Activated effector memory CD4-positive, alpha-beta T cell treated with Interleukin-2 at 50 U/mL for 16 hours (primary cell): ENCODE results near the gene KCNN2.

Experiments
- DNase-seq: peaks from one replicate; pipeline ENCODE4 v3.0.0-alpha.2; 2020

Gene KCNN2

GRCh38 chr5:114362977-114363761 is 1.3 kb downstream of the KCNN2 start:
- DNase-seq, result no peak

DNA sequence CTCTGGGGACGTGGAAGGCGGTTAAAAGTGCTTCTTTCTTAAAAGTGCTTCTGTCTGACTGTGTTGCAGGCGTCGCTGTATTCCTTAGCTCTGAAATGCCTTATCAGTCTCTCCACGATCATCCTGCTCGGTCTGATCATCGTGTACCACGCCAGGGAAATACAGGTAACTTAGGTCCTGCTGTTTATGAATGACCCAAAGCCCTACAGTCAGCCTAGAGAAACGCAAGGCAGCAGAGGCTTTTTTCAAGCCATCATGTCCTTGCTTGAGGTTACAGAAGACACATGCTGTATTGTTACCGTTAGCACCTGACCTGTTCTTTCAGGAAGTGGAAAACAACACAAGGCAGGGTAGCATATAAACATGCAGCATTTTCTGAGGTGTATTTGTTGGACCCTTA is 2.0 kb downstream of the KCNN2 start:
- DNase-seq, result no peak

- no peak for DNase-seq
Observed at GRCh38 chr5:114367029-114367428, 5.2 kb downstream of the KCNN2 start.

DNA sequence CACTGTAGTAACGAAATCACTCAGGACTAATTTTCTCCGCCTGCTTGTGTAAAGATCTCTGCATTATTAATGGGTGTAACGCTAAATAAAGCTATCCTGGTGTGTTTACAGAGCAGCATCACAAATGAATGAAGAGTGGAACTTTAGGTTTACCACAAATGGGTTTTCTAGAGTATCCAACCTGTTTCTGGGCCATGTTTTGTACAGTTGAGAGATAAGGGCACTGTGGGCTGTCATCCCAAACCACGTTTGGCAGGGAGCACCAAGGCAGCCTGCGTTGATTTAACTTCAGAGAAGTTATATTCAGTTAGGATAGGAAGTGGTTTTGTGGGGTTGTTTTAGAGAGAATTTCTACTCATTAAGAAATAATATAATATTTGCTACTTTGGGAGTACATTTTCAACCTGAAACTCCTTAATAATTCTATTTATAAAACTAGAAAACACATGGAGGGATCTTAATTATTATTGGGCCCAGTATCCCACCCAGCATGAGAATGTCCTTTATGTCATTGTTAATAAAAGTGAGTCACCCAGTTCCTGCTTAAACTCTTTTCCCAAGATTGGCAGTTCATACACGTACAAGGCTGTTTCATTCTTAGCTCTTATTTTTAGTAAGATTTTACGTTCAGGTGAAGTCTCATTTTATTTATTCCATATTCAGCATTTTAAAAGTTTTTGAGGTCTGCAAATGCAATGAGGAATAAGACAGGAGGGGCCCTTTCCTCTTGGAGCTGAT is 8.0 kb downstream of the KCNN2 start:
- no peak for DNase-seq

DNA sequence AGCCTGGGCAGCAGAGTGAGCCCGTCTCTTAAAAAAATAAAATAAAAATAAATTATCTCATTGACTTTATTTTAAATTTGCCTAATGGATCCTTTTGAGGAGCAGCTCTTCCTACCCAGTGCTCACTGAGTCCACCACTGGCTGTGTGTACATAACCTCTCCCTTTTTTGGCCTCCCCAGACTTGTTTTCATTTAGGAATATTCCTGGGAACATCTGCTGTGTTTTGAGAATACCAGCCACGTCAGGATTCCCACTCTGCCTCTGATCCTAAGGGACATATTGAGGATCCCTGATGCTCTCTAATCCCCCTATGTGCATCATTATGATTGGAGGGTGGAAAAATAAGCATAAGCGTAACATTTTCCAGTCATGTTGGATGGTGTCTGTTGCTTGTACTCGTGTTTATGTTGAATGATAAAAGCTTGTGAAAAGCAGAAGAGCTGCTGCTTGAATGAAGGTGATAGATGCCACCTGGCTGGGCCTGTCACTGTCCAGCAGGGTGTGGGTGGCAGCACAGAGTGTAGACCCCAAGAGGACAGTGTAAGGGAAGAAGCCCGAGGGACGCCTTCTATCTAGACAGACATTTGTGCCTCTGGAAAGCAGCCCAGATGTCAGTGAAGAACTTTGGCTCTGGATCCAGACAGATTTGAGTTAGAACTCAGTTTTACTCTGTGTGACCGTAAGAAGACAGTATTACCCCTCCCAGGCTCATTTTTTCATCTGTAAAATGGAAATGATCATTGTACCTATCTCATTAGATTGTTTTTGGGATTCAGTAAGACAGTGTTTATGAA is 15.4 kb downstream of the KCNN2 start:
- DNase-seq, result no peak

GRCh38 chr5:114377946-114378345 is 16.1 kb downstream of the KCNN2 start:
- DNase-seq, result no peak

- no peak for DNase-seq
Observed at GRCh38 chr5:114380721-114381120, 18.9 kb downstream of the KCNN2 start.

DNA sequence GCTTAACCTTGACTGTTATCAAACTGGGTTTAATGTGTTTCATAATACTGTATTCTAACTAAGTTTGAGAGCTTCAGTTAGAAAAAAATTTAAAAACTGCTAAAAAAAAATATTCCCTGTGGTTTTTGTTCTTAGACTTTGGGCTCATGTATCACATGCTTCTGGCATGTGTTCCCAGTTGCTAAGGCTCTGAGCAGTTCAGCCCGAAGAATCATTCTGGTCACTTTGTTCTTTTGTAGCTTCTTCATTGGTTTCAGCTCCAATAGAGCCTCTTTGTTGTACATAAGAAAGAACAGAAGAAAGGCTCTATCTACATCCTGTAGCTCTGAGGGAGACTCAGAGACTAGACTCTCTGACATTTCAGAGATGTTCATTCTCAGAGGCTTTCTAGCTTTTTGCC is 25.6 kb downstream of the KCNN2 start:
- no peak for DNase-seq

- no peak for DNase-seq
Observed at GRCh38 chr5:114390431-114390830, 28.6 kb downstream of the KCNN2 start.

DNA sequence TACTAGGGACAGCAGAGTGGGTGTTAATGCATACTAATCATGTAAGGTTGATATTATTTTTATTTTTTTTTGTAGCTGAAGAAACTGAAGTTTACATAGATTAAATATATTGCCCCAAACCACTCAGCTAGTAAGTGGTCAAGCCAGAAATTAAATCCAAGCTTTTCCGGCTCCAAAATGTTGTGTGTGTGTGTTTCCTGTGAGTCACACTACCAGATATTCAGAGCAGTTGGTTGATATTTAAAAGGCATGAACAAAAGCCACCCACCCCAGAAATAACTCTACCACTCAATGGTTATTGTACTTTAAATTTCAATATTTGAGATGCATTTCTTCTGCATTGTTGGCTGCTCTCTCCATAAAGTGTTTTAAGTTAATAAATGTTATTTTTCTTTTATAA is 29.5 kb downstream of the KCNN2 start:
- DNase-seq, result no peak

- no peak for DNase-seq
Observed at GRCh38 chr5:114393159-114393558, 31.3 kb downstream of the KCNN2 start.

DNA sequence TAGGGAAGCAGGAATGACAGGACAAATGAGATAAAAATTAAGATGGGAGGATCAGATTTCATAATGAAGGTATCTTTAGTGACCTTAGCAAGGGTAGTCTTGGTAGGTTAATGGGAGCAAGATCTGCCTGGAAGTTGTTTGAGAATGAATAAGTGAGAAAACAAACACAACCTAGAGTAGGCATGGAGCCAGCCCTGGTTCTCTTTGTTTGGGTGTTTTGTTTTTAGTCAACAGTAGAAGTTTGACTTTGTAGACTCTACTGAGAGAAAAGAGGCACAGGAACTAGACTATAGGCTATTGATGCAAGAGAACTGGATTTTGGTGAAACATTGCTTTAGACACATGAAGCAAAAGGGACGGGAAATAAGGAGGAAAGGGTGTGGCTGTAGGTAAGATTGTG is 40.3 kb downstream of the KCNN2 start:
- no peak for DNase-seq

DNA sequence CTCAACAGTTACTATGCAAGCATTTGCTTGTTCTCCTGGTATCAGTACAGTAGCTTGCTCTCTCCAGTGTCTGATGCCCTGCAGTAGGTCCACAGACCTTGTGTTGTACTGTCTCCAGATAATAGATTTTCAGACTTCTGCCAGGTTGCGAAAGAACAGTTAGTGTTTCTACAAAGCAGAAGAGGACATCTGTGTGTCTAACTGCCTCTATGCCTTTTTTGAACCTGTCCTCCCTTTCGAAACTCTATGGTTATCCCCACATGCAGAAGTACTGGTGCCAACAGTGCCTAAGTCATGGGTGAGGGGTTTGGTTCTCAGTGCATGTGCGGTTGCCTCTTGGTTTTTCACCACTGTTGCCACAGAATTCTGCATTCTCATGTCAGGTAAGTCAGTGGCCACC is 45.9 kb downstream of the KCNN2 start:
- DNase-seq, result no peak

DNA sequence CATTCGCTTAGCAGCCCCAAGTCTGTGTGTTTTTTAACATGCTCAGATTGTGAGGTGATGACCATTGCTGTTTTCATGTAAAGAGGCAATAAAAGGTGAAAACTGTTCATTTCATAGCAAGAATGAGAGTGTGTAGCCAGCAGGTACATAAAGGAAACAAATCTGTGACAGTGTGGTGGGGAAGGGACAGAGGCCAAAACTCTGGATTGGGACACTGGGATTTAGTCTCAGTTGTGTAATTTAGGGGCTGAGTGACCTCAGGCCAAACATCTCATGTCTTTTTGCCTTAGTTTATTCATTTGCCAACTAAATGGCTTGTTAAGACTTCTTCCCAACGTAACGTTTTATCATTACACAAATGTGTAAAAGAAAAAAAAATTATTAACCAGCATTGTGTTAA is 47.0 kb downstream of the KCNN2 start:
- no peak for DNase-seq

DNA sequence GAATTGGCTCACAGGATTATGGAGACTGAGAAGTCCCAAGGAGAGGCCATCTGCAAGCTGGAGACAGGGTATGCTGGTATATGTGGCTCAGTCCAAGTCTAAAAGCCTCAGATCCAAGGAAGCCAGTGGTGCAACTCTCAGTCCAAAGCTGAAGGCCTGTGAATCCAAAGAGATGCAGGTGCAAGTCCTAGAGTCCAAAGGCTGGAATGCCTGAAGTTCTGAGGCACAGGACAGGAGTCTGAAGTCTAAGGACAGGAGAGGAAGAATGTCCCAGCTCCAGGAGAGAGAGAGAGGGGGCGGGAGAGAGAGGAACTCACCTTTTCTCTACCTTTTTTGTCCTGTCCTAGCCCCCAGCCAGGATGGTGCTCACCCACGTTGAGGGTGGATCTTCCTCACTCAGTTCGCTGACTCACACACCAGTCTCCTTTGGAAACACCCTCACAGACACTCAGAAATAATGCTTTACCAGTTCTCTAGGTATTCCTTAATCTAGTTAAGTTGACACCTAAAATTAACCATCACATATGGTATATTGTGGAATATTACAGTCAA is 49.6 kb downstream of the KCNN2 start:
- DNase-seq, result no peak

DNA sequence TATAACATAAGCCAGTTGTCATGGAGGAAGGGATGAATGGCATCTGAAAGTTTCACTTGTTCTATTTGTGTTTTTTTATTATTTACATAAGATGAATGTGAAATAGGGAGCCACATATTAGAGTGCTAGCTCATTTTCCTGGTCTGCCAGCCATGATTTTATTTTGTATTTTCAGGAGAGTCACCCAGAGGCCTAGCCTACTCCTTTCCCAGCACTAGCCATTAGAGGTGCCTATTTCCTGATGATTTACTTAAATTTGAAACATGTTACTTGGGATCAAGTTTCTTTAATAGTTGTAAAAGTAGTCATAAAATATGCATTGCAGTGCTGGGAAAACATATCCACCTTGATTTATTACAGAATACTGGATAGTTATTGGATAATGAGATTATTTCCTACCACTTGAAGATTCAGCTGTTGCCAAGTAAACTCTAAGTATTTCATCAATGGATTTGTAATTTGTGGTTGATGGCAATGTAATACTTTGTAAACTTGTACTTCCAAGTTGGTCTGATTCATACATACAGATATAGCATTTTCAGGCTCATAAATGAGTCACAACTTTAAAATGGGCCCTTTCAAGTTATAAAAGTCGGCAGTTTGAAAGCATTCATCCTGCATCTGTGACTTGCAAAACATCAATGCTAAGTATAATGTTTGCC is 50.8 kb downstream of the KCNN2 start:
- no peak for DNase-seq

- DNase-seq, result no peak
Observed at GRCh38 chr5:114415760-114416159, 53.9 kb downstream of the KCNN2 start.

DNA sequence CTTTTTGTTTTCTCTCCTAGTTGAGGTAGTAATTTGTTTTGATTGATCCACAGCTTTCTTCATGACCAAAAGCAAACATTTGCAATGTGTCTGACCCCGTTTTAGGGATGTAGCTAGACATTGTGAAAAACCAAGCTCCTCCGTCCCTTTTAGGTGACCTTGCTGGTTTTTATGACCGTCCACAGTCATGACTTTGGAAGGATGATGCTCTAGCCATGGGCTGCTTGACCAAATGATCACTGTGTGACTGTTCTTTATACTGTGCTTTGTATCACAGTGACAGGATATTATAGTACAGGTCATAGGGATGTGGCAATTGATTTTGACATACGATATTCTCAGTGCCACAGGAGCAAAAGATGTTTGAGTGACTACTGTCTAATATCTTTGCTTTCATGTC is 54.4 kb downstream of the KCNN2 start:
- no peak for DNase-seq

- DNase-seq, result no peak
Observed at GRCh38 chr5:114417519-114417918, 55.6 kb downstream of the KCNN2 start.

- no peak for DNase-seq
Observed at GRCh38 chr5:114418176-114419066, 56.6 kb downstream of the KCNN2 start.

DNA sequence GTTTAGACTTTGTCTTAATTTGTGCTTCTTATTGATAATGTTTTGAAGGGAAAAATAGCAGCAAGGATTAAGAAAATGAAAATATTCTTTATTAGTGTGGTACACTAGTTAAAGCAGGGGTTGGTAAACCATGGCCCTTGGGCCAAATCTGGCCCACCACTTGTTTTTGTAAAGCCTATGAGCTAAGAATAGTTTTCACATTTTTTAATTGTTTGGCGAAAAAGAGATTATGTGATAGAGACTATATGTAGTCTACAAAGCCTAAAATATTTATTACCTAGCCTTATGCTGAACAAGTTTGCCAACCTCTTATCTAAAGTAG is 57.2 kb downstream of the KCNN2 start:
- DNase-seq, result no peak

DNA sequence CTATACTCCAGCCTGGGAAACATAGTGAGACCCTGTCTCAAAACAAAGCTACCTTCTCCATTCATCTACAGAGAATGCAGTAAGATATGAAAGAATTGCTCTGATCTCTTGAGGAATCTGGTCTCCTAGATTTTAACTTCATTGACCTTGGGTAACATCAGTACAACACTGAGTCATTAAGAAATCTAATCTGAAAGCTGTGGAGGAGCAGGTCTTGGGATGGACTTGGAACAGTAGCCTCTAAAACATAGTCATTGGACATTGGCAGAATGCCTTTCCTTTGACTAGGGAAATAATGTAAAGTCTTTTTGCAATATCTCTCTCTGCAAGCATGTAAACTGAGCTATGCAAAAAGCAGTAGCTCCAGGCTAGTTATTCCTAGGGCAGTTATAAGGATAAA is 58.1 kb downstream of the KCNN2 start:
- no peak for DNase-seq
